D721Med (cell line): ENCODE results near the gene IL17REL.

ENCODE experiments used
- DNase-seq: peaks from one replicate; pipeline ENCODE4 v3.0.0; 2011; ENCODE audit warnings: low spot score; ENCODE audit not compliant: insufficient read length
- FAIRE-seq: peaks from 2 replicates; lab custom pipeline; 2011; peaks lifted over from hg19 to GRCh38; lab: Jason Lieb, UNC
- TF ChIP-seq, protein P1 (sequence below): IDR thresholded peaks from 2 replicates; pipeline ENCODE4 v1.5.1; 2012; ENCODE audit warnings: mild to moderate bottlenecking, control low read depth; ENCODE audit not compliant: insufficient read depth; ENCODE audit errors: missing control alignments

IL17REL gene

DNA sequence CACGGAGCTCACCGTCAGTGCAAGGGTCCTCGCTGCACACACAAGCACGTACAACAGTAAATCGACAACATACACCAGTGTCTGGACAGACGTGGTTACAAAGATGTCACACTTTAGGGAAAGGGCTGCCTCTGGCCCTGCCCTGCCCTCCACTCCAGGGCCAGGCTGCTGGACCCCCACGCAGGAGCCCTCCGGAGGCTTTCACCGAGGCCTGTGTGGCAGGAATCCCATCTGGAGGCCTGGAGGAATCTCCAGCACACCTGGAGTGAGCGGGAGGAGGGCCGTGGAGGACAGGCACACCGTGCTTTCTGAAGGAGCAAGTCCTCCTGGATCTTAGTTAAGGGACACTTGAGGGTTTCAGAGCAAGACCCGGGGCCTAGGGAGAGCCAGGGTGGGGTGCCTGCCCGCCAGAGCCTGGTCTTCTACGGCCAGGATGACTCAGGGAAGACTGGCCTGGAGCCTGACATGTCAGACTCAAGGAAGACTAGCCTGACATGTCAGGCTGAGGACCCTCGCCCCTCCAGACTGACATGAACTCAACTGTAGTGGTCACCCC is 54.1 kb downstream of the IL17REL start:
- TF ChIP-seq, protein P1, sequence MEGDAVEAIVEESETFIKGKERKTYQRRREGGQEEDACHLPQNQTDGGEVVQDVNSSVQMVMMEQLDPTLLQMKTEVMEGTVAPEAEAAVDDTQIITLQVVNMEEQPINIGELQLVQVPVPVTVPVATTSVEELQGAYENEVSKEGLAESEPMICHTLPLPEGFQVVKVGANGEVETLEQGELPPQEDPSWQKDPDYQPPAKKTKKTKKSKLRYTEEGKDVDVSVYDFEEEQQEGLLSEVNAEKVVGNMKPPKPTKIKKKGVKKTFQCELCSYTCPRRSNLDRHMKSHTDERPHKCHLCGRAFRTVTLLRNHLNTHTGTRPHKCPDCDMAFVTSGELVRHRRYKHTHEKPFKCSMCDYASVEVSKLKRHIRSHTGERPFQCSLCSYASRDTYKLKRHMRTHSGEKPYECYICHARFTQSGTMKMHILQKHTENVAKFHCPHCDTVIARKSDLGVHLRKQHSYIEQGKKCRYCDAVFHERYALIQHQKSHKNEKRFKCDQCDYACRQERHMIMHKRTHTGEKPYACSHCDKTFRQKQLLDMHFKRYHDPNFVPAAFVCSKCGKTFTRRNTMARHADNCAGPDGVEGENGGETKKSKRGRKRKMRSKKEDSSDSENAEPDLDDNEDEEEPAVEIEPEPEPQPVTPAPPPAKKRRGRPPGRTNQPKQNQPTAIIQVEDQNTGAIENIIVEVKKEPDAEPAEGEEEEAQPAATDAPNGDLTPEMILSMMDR = no peak
- DNase-seq (no peak), FAIRE-seq (no peak)

DNA sequence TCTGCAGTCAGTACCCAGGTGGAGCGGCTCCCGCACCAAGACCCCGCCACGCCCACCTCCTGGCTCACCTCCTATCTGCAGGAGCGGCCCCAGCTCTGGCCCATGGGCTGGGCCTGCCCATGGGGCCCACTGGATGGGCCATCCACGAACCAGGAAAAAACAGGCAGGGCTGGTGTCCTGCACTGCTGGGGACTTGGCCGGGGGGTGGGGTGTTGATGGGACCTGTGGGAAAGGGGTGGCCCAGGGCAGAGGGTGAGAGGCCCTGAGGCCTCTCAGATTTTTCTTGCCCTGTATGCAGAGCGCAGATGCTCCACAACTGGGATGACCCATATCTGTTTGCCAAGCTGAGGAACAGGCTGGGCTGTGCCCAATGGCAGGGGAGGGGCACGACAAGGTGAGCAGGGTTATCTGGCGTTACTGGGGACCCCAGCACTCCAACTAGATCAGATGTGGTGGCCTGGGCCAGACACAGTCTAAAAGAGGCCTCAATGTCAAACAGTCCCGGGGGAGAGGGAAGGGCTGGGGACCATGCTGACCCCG is 54.7 kb downstream of the IL17REL start:
- DNase-seq (no peak), FAIRE-seq (no peak)
- TF ChIP-seq, protein P1 = no peak

DNA sequence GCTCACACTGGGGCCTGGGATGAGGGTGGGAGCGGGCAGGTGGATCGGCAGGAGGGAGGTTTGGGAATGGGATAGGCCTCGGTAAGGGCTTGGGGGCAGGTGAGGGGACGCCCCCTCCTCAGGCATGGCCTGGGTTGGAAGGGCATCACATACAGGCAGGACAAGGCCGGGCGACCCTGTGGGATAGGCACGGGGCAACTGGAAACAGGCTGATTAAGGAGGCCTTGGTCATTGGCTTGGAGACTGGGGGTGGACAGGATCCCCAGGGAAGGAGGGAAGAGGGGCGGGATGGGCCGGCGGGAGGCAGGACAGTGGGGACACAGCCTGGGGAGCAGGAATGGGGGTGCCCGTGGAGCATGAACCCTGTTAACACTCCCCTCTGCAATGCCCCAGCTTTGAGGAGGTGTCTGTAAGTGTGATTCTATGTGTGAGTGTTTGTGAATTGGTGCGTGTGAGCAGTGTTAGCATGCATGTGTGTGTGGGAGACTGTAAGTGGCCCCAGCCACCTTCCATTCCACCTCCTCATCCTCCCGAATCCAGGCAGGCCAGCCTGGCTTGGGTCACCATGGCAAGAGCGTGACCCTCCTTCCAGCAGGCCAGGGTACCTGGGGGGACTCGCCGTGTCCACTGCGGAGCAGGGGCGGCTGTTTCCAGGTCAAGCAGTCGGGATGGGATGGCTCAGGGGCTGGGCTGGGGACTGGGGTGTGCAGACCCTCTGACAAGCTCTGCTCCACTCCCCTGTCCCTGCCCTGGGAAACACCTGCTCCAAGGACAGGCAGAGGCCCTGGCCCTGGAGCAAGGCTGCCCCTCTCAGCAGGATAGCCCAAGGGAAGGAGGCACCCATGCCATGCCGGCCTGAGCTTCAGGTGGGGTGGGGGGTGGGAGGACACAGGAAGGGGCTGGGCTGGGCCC is 55.4 kb downstream of the IL17REL start:
- no peak for DNase-seq
- no peak for FAIRE-seq
- TF ChIP-seq, protein P1 = no peak

DNA sequence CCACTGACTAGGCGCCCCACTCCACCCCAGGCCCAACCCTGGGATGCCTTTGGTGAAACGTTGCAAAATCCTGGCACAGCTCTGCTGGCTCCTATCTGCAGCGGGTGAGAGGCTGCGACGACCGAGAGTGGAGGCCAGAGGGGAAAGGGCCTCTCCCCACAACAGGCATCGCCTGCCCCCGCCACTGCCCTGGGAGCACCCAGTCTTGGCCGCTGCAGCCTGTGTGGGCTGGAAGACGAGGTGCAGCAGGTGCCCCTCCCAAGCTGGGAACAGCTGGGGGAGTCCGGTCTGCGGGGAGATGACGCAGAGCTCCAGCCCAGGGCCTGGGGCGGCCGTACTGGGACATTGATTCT is 56.2 kb downstream of the IL17REL start:
- TF ChIP-seq, protein P1 = no peak
- DNase-seq (no peak), FAIRE-seq (no peak)

DNA sequence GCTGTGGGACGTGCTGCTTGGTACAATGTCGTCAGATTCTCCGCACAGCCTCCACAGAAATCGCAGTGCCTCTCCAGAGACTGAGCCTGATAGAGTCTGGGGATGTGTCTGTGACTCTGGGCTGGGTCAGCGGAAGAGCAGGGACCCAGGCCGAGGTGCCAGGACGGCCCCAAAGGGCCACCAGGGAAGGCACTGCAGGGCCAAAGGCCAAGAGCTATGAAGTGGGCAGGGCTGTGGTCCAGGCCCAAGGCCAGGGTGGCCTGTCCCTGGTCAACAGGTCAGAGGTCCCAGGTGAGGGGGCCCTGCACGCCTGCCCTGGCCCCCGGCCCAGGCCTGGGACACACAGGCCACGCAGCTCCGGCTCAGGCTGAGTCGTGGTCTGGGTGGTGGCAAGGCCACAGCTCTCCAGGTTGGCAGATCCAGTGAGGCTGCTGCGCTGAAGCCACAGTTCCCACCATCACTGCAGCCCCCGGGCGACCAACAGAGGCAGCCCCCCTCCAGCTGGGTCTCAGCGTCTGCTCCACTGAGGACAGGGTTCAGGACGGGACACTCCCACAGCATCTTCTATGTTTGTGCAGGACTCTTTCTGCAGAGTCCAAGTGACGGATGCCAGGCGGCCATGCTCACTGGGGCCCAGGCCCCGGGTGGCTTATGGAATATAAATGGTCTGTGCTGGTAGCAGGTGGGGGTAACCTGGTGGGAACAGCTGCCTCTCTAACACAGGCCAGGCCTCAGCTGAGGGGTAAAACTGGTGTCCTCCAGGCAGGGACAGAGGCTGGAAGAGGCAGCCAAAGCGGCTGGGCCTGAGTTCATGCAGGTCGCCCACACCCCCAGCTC is 56.8 kb downstream of the IL17REL start:
- no peak for FAIRE-seq
- TF ChIP-seq, protein P1 = no peak
- DNase-seq = no peak

DNA sequence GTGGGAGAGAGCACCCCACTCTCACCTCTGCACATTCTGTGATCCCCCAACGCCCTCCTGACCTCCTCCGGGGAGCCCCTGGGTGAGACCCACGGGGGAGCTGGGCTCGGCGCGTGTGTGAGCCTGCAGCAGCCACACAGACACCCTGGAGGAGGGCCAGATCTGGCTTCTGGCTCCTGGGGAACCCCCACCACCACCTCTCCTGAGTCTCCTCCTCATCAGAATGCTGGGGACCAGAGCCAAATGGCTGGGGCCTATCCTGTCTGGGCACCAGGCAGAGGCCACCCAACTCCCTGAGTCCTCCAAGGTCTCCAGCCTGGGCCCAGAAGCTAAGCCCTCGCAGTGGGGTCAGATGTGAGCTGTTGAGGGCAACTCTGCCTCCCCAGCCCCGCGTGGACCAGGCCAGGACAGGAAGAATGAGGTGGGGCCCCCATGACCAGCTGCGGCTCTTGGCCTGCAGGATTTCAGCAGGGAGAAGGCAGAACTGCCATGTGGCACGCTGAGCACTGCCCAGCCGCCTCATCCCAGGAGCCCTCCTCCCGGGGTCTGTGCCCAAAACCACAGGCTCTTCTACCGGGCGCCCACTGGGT is 57.5 kb downstream of the IL17REL start:
- no peak for FAIRE-seq
- no peak for DNase-seq
- TF ChIP-seq, protein P1 = no peak
